H7 (cell line): ENCODE results near the gene PIGB. TPM values are rescaled to one million over a fixed set of nuclear protein-coding genes. Genes with fewer than 3 reads are reported as not detected.
"Not testable (repeated sequence)": the region's sequence is repeated elsewhere in the genome, so short reads cannot be mapped to it uniquely, and the experiment has no call there.

Experiments
- DNase-seq: peaks from one replicate; pipeline ENCODE4 v3.0.0; 2012
- H3K27me3 ChIP-seq: 2 replicates; pipeline ENCODE4 v1.6.0; 2011; ENCODE audit warnings: mild to moderate bottlenecking, low read length; ENCODE audit not compliant: control insufficient read depth, insufficient read depth
- H3K36me3 ChIP-seq: replicated peaks from 2 replicates; pipeline ENCODE4 v1.5.1; 2011; ENCODE audit warnings: low read length; ENCODE audit not compliant: control insufficient read depth, insufficient read depth
- H3K4me3 ChIP-seq: 2 replicates; pipeline ENCODE4 v1.5.1; 2011; ENCODE audit warnings: low read depth, mild to moderate bottlenecking, control low read depth, low read length, moderate library complexity; ENCODE audit not compliant: insufficient read depth
- total RNA-seq: library from RNA; depleted of rRNA; stranded (reverse); fragments of >200 nt; shearing (Covaris generic); gene quantifications from 2 replicates; pipeline ENCODE4 v1.2.3, GENCODE V29; 2014

PIGB gene
- total RNA-seq, 1 experiment from 2014 or later: 7.1 TPM

GRCh38 chr15:55288006-55288717, 30.9 kb upstream of the PIGB start:
- Histone ChIP-seq H3K4me3 (no peak overlapping the region), H3K36me3 (no peaks in the 10 kb centered on the region), H3K27me3 (peaks cover 7% of the 10 kb centered on the region)
- DNase-seq: no peak

- Histone ChIP-seq H3K4me3 (peak overlapping the region; percentile 78), H3K27me3 (peaks cover 7% of the 10 kb centered on the region), H3K36me3 (no peaks in the 10 kb centered on the region)
- no peak for DNase-seq
These were observed 29.8 kb upstream of the PIGB start for GRCh38 chr15:55289011-55289745.

GRCh38 chr15:55289746-55290527, 29.1 kb upstream of the PIGB start, which contains the start of gene RAB27A:
Gene RAB27A (minus strand): TSS chr15:55289813. CDS start chr15:55234934, 54,879 bp downstream.
- peaks cover 7% of the 10 kb centered on the region for H3K27me3 ChIP-seq
- peak; percentile 89 for DNase-seq
- H3K4me3 ChIP-seq: peak within 1 kb of the TSS; percentile 78
- H3K36me3 ChIP-seq: no peaks in the 10 kb centered on the region

GRCh38 chr15:55290528-55291057, 28.4 kb upstream of the PIGB start:
- H3K36me3 ChIP-seq: no peaks in the 10 kb centered on the region
- H3K4me3 ChIP-seq: peak overlapping the region; percentile 78
- peak; percentile 87 for DNase-seq
- peaks cover 7% of the 10 kb centered on the region for H3K27me3 ChIP-seq

GRCh38 chr15:55297315-55297714, 21.7 kb upstream of the PIGB start:
- DNase-seq: no peak
- Histone ChIP-seq H3K27me3 (no peaks in the 10 kb centered on the region), H3K36me3 (no peaks in the 10 kb centered on the region), H3K4me3 (no peak overlapping the region)

- H3K4me3 ChIP-seq, H3K36me3 ChIP-seq, DNase-seq, H3K27me3 ChIP-seq: not testable (repeated sequence)
These were observed 16.2 kb upstream of the PIGB start for GRCh38 chr15:55302801-55303200.

- Histone ChIP-seq H3K36me3 (no peaks in the 10 kb centered on the region), H3K4me3 (peak overlapping the region; percentile 71), H3K27me3 (no peaks in the 10 kb centered on the region)
- DNase-seq: no peak
These were observed 665 bp downstream of the PIGB start for GRCh38 chr15:55319537-55320237.

- DNase-seq: no peak
- Histone ChIP-seq H3K4me3 (no peak overlapping the region), H3K27me3 (no peaks in the 10 kb centered on the region), H3K36me3 (no peaks in the 10 kb centered on the region)
These were observed 1.2 kb downstream of the PIGB start for GRCh38 chr15:55320238-55320550.

- H3K27me3 ChIP-seq: no peaks in the 10 kb centered on the region
These were observed 1.9 kb downstream of the PIGB start for GRCh38 chr15:55320963-55321362.

GRCh38 chr15:55322467-55322866, 3.4 kb downstream of the PIGB start:
- no peak for DNase-seq
- Histone ChIP-seq H3K36me3 (no peaks in the 10 kb centered on the region), H3K4me3 (no peak overlapping the region), H3K27me3 (no peaks in the 10 kb centered on the region)

More at GRCh38 chr15:55320963-55321362, 1.9 kb downstream of the PIGB start:
- no peak for DNase-seq
- H3K4me3 ChIP-seq: no peak overlapping the region
- no peaks in the 10 kb centered on the region for H3K36me3 ChIP-seq

- no peak overlapping the region for H3K4me3 ChIP-seq
- no peak for DNase-seq
- H3K36me3 ChIP-seq: no peaks in the 10 kb centered on the region
- no peaks in the 10 kb centered on the region for H3K27me3 ChIP-seq
These were observed 8.4 kb downstream of the PIGB start for GRCh38 chr15:55327387-55327786.

- Histone ChIP-seq H3K27me3 (no peaks in the 10 kb centered on the region), H3K4me3 (no peak overlapping the region), H3K36me3 (no peaks in the 10 kb centered on the region; the same call in 1 of the 2 replicates)
- DNase-seq: no peak
These were observed 15.3 kb downstream of the PIGB start for GRCh38 chr15:55334371-55334770.

- Histone ChIP-seq H3K4me3 (no peak overlapping the region), H3K36me3 (no peaks in the 10 kb centered on the region; the same call in 1 of the 2 replicates), H3K27me3 (no peaks in the 10 kb centered on the region)
- no peak for DNase-seq
These were observed 16.0 kb downstream of the PIGB start for GRCh38 chr15:55334997-55335396.

- no peak for DNase-seq
These were observed 18.1 kb downstream of the PIGB start for GRCh38 chr15:55337160-55337559.

More at GRCh38 chr15:55337160-55337559, 18.1 kb downstream of the PIGB start:
- no peak overlapping the region for H3K4me3 ChIP-seq
- no peaks in the 10 kb centered on the region for H3K27me3 ChIP-seq
- no peaks in the 10 kb centered on the region; the same call in 1 of the 2 replicates for H3K36me3 ChIP-seq
